KMS-11 (cell line): ENCODE data around the gene SUGCT.
A peak's percentile ranks its signal among the peaks of the same experiment; 100 is the strongest.

Source experiments
- H2AFZ ChIP-seq: fragments of 200-600 bp; sonication (generic); 2 replicates; pipeline ENCODE4 v1.6.1; 2016; ENCODE audit warnings: antibody characterized with exemption, mixed run types, low read depth
- H3K27ac ChIP-seq: fragments of 200-600 bp; sonication (generic); 2 replicates; pipeline ENCODE4 v1.6.1; 2016; ENCODE audit warnings: mild to moderate bottlenecking, mixed run types
- H3K27me3 ChIP-seq: fragments of 200-600 bp; sonication (generic); 2 replicates; pipeline ENCODE4 v1.6.1; 2017; ENCODE audit warnings: mild to moderate bottlenecking, low read depth, mixed run types, moderate library complexity; ENCODE audit not compliant: insufficient read depth
- H3K36me3 ChIP-seq: fragments of 200-600 bp; sonication (generic); 2 replicates; pipeline ENCODE4 v1.6.1; 2017; ENCODE audit warnings: mild to moderate bottlenecking, mixed run types; ENCODE audit not compliant: insufficient read depth
- H3K4me1 ChIP-seq: fragments of 200-600 bp; sonication (generic); 2 replicates; pipeline ENCODE4 v1.6.1; 2016; ENCODE audit warnings: mild to moderate bottlenecking, low read depth, mixed run types; ENCODE audit not compliant: poor library complexity, severe bottlenecking
- H3K4me2 ChIP-seq: fragments of 200-600 bp; sonication (generic); 2 replicates; pipeline ENCODE4 v1.7.0; 2016; ENCODE audit warnings: mild to moderate bottlenecking, mixed run types
- H3K4me3 ChIP-seq: fragments of 200-600 bp; sonication (generic); IDR thresholded peaks from 2 replicates; pipeline ENCODE4 v1.6.1; 2017; ENCODE audit warnings: low read depth, low read length, mixed read lengths; ENCODE audit not compliant: insufficient read depth
- H3K79me2 ChIP-seq: fragments of 200-600 bp; sonication (generic); 2 replicates; pipeline ENCODE4 v1.6.1; 2016; ENCODE audit warnings: low read depth, mixed run types; ENCODE audit not compliant: insufficient read depth
- H3K9ac ChIP-seq: fragments of 200-600 bp; sonication (generic); 2 replicates; pipeline ENCODE4 v1.6.1; 2016; ENCODE audit warnings: mild to moderate bottlenecking, mixed run types
- H4K20me1 ChIP-seq: fragments of 200-600 bp; sonication (generic); 2 replicates; pipeline ENCODE4 v1.6.1; 2016; ENCODE audit warnings: mild to moderate bottlenecking, mixed run types; ENCODE audit not compliant: insufficient read depth
- TF ChIP-seq, protein P1 (sequence below): fragments of 200-600 bp; sonication (generic); conservative IDR thresholded peaks from 2 replicates; pipeline ENCODE4 v1.6.1; 2017; ENCODE audit warnings: low read depth, mild to moderate bottlenecking, antibody characterized with exemption, low read length, moderate library complexity, mixed read lengths

Gene SUGCT

DNA sequence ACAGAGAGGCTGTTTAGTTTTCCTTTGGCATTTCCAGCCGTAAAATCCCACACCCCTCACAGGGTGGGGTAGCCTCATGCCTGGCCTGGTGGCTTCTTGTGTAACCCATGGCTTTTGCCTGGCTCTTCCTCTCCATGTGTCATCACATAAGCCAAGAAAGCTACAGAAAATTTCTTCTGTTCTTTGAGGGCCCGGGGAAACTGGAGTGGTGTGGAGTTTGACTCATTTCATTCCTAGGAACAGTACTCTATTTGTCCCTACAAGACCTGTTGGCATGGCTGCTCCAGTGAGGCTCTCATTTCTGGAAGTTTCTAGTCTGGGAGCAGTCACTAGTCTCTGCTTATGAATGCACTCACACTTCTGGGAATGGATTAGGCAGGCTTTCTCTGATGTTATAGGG is 523.9 kb downstream of the SUGCT start:
- Histone ChIP-seq H3K79me2 (no peaks in the 10 kb centered on the region), H2AFZ (no peak overlapping the region), H3K4me2 (no peak overlapping the region), H3K9ac (no peak overlapping the region), H3K4me1 (no peaks in the 10 kb centered on the region), H3K4me3 (no peak overlapping the region), H3K27me3 (no peaks in the 10 kb centered on the region), H3K36me3 (no peaks in the 10 kb centered on the region), H3K27ac (no peak overlapping the region), H4K20me1 (no peaks in the 10 kb centered on the region)
- TF ChIP-seq, protein P1, sequence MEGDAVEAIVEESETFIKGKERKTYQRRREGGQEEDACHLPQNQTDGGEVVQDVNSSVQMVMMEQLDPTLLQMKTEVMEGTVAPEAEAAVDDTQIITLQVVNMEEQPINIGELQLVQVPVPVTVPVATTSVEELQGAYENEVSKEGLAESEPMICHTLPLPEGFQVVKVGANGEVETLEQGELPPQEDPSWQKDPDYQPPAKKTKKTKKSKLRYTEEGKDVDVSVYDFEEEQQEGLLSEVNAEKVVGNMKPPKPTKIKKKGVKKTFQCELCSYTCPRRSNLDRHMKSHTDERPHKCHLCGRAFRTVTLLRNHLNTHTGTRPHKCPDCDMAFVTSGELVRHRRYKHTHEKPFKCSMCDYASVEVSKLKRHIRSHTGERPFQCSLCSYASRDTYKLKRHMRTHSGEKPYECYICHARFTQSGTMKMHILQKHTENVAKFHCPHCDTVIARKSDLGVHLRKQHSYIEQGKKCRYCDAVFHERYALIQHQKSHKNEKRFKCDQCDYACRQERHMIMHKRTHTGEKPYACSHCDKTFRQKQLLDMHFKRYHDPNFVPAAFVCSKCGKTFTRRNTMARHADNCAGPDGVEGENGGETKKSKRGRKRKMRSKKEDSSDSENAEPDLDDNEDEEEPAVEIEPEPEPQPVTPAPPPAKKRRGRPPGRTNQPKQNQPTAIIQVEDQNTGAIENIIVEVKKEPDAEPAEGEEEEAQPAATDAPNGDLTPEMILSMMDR = no peak

DNA sequence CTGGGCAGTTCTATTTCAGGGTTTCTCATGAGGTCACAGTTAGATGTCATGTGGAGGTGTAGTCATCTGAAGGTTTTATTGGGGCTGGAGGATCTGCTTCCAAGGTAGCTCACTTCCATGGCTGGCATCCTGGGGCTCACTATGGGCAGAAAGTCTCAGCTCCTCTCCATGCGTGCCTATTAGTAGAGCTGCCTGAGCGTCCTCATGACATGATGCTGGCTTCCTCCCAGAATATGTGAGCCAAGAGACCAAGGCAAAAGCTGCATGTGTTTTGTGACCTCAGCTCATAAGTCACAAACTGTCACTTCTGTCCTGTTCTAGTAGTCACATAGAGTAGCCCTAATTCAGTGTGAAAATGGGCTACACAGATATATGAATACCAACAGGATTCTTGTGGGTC is 524.4 kb downstream of the SUGCT start:
- Histone ChIP-seq H3K79me2 (no peaks in the 10 kb centered on the region), H3K4me2 (no peak overlapping the region), H2AFZ (no peak overlapping the region), H4K20me1 (no peaks in the 10 kb centered on the region), H3K4me1 (no peaks in the 10 kb centered on the region), H3K27ac (no peak overlapping the region), H3K27me3 (no peaks in the 10 kb centered on the region), H3K4me3 (no peak overlapping the region), H3K36me3 (no peaks in the 10 kb centered on the region), H3K9ac (no peak overlapping the region)
- TF ChIP-seq, protein P1 = no peak

DNA sequence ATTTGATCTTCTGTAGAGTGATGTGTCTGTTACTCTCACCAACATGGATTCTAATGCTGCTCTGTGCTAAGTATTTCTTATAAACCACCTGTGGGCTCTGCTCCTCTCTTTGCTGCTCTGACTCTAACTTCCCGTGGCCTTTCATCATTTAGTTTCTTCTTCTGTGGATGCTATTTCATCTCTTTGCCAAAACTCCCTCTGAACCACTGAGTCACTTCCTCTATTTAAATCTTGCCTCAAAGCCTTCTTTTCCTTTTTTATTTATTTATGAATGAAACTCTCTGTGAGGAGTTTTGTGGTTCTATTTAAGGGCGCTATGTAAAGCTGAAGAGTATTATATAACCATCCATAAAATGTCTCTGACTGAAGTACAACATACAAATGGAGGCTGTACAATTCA is 538.5 kb downstream of the SUGCT start:
- Histone ChIP-seq H3K4me1 (peaks cover 69% of the 10 kb centered on the region), H3K79me2 (no peaks in the 10 kb centered on the region), H3K9ac (0 out of 2 replicates have a peak overlapping the region, but pooled peaks have one; percentile 2), H3K4me2 (peak overlapping the region; percentile 71), H3K36me3 (no peaks in the 10 kb centered on the region), H4K20me1 (no peaks in the 10 kb centered on the region), H3K27me3 (no peaks in the 10 kb centered on the region), H3K4me3 (no peak overlapping the region), H3K27ac (peak overlapping the region; percentile 73), H2AFZ (peak overlapping the region; percentile 46)
- TF ChIP-seq, protein P1 = no peak

DNA sequence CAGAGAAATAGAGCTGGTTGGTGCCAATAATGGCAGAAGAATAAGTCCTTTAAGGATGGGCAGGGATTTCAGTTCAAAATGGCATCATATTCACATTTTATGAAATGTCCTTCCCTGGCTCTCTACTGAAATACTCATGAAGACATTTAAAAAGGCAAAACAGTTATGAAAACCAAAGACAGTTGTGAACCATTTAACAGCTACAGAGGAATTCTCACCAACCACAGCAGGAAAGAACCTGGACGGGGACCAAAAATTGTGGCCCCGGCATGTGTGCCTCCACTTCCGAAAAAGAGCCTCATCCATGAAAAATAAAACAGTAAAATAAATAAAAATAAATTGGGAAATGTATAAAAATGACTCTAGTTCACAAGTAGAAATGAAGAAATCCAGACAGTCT is 539.5 kb downstream of the SUGCT start:
- TF ChIP-seq, protein P1 = no peak
- peak overlapping the region; percentile 73 for H3K27ac ChIP-seq
- H3K4me1 ChIP-seq = peaks cover 58% of the 10 kb centered on the region
- H3K9ac ChIP-seq = peak overlapping the region; percentile 22; the same call in 1 of the 2 replicates
- H3K36me3 ChIP-seq = no peaks in the 10 kb centered on the region
- no peaks in the 10 kb centered on the region for H3K27me3 ChIP-seq
- no peaks in the 10 kb centered on the region for H3K79me2 ChIP-seq
- no peaks in the 10 kb centered on the region for H4K20me1 ChIP-seq
- H3K4me3 ChIP-seq = no peak overlapping the region
- peak overlapping the region; percentile 46; the same call in 1 of the 2 replicates for H2AFZ ChIP-seq
- peak overlapping the region; percentile 71 for H3K4me2 ChIP-seq

DNA sequence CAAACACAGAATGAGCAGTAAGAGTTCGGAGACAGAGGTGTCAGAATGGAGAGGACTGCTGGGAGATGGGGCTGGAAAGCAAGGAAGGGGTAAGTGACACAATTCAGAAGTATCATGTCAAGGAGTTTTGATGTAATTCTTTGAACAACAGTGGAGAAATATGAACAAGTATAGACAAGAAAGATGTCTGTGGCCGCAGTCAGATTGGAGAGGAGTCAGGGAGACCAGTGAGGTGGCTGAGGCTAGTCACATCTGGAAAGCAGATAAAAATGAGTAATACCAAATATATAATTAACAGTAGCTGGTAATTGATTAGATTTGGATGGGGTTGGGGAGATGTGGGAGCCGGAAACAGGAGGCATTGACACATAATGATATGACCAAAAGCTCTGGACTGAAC is 540.9 kb downstream of the SUGCT start:
- Histone ChIP-seq H2AFZ (no peak overlapping the region), H3K36me3 (no peaks in the 10 kb centered on the region), H3K27ac (no peak overlapping the region), H4K20me1 (no peaks in the 10 kb centered on the region), H3K79me2 (no peaks in the 10 kb centered on the region), H3K9ac (no peak overlapping the region), H3K4me1 (peaks cover 61% of the 10 kb centered on the region), H3K4me2 (no peak overlapping the region), H3K27me3 (no peaks in the 10 kb centered on the region), H3K4me3 (no peak overlapping the region)
- TF ChIP-seq, protein P1 = no peak
